Urothelium cell line (cell line): ENCODE measurements around the gene TMEM239.
"Not testable (repeated sequence)": the region's sequence is repeated elsewhere in the genome, so short reads cannot be mapped to it uniquely, and the experiment has no call there.

Experiments used
- DNase-seq: peaks from one replicate; pipeline ENCODE4 v3.0.0; 2011; ENCODE audit warnings: low spot score, mixed read lengths
- FAIRE-seq: peaks from 2 replicates; lab custom pipeline; 2011; peaks lifted over from hg19 to GRCh38; lab: Jason Lieb, UNC

TMEM239 gene

DNA sequence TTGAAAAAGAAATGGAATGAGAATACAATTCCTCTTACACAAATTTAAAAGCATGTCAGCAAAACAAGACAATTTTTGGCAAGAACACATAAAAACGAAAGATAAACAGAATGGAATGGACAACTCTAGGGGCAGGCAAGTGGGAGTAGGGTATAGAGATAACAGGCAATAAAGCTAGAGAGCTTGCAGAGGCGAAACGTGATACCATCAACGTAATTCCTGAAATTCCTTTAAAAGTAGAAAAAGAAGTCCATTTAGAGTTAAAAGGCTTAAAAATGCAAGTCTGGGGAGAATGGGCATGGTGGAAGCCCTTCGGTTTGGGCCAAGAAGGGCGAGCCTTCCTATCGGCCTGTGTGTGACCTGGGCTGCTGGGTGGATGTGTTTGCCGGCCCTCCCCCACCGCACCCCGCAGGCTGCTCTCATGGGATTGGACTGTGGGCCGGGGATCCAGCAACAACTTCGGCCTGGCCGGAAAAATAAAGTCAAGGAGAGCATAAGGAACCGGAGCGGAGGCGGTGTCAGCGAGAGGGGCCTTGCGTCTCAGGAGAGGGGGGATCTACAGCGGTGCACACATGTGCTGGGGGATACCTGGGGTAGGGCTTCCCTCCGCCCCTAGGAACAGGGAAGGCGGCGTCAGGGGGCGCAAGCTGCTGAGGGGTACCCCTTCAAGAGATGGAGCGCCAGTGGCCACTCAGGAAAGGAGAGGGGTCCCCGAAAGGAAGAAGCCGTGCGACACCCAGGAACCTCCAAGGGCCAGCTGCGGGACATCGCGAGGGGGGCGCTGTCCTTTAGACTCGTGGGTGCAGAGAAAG lies 4.1 kb downstream of the TMEM239 start:
- DNase-seq (peak; percentile 30), FAIRE-seq (no peak)

DNA sequence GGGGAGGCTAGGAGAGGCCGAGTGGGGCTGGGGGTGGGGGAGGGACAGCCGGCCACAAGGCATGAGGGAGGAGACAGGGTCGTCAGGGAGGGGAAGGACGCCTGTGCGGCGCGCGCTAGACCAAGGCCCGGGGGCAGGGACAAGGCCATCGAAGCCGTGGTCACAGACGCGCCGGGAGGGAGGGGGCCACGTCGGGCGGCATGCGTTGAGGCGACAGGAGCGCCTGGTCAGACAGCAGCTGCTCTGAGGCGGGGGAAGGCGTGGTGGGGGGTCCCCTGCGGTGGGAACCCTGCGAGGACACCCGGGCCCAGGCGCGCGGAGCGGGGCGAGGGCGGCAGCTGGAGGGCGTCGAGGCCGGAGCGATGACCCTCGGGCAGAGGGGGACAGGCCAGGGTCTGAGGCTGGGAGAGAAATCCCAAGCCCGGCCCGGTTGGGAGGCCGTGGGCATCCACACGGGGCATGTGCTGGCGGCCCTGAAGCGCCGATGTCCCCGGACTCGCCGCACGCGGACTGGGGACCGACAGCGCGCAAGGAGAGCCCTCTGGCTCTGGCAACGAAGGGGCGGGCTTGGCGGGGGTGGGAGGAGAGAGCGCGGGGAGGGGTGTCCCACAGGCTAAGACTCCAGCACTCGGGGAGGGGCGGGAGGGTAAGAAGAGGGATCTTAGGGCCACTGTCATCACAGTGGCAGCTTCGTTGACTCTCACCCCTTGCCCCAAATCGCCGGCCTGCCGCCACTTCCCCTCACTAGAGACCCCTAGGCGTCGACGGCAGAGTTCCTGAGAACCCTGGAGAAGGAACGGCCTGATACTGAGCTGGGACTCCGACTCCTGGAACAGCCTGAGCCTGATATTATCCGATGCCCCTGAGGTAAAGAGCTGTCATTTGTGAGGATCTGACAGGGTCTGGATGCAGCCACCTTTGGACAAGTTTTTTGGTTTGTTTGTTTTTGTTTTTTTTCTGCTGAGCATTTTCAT lies 5.0 kb downstream of the TMEM239 start:
- DNase-seq, result no peak
- no peak for FAIRE-seq

DNA sequence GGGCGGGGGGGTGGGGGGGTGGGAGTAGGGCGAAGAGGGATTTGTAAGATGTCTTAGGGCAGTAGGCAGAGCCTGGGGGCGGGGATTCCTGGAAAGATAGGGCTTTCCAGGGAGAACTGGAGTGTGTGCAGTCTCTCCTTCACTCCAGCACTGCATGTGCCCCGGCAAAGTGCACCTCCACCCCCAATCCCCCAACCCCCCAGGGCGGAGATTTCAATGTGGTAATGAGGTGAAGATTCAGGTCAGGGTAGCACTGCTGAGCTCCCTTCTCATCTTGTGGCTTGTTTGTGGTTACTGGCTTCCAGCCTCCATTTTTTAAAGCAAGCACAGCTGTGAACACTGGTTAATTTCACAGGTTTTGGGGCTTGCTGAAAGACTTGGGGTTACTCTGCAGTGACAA lies 5.9 kb downstream of the TMEM239 start:
- DNase-seq (peak; percentile 27), FAIRE-seq (no peak)

DNA sequence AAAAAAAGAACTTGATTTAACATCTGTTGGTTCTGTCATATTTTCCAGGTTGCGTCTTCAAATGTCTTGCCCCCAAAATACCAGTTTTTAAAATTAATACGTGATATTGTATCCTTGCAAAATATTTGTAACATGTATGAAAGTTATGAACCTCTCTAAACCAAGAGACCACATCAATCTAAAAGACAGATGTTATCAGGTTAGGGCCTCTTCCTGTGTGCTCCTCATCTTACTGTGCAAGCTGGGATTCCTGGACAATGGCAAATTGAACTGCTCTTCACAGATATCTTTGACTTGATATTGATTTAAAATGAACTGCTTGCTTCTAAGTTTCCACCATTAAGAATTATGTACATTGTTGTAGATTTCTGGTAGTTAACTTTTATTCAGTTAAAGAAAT lies 9.6 kb downstream of the TMEM239 start:
- DNase-seq (no peak), FAIRE-seq (no peak)

DNA sequence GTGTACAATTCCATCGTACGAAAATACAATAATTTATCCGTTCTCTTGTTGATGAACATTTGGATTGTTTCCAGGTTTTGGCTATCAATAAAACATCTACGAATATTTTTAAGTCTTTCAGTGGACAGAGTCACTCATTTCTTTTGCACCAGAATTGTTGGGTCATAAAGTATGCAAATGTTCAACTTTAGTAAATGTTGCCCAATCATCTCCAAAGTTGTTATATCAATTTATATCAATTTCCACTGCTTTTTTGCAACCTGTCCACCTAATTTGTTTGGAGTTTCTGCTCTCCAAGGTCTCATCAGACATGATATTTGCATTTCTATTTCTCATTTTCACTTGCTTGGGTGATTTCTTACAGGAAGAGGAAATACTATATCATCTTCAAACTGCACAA lies 10.5 kb downstream of the TMEM239 start:
- DNase-seq, result no peak
- no peak for FAIRE-seq

DNA sequence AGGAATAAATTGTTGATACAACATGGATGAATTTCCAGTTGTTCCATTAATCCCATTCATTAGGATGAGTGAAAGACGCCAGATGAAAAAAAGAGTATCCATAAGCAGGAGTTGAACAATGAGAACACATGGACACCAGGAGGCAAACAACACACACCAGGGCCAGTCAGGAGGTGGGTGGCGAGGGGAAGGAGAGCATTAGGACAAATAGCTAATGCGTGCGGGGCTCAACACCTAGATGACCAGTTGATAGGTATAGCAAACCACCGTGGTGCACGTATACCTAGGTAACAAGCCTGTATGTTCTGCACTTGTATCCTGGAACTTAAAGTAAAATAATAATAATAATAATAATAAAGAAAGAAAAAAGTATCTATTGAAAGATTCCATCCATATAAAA lies 13.2 kb downstream of the TMEM239 start:
- no peak for FAIRE-seq
- no peak for DNase-seq

DNA sequence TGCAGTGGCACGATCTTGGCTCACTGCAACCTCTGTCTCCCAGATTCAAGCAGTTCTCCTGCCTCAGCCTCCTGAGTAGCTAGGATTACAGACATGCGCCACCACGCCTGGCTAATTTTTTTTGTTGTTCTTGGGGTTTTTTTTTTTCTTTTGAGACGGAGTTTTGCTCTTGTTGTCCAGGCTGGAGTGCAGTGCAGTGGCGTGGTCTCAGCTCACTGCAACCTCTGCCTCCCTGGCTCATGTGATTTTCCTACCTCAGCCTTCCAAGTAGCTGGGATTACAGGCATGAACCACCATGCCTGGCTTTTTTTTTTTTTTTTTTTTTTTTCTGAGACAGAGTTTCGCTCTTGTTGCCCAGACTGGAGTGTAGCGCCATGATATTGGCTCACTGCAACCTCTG lies 15.0 kb downstream of the TMEM239 start:
- not testable (repeated sequence) for DNase-seq, FAIRE-seq

DNA sequence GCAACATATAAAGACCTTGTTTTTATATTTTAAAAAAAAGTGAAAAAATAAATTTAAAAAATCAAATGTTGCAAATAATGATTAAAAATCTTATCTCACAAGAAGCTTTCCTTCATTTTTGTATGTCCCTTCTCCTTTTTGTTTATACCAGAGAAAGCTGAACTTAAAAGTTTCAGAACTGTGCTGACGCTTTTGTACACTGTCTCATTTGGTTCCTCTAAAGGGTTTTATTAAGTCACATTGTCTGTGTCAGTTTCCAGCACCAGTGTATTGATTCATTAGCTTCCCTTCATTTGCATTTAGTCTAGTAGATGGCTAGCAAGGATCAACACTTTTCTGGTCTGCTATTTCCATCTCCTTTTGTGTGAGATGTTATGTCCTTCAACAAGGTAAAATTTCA lies 17.6 kb downstream of the TMEM239 start:
- FAIRE-seq, result no peak
- no peak for DNase-seq

DNA sequence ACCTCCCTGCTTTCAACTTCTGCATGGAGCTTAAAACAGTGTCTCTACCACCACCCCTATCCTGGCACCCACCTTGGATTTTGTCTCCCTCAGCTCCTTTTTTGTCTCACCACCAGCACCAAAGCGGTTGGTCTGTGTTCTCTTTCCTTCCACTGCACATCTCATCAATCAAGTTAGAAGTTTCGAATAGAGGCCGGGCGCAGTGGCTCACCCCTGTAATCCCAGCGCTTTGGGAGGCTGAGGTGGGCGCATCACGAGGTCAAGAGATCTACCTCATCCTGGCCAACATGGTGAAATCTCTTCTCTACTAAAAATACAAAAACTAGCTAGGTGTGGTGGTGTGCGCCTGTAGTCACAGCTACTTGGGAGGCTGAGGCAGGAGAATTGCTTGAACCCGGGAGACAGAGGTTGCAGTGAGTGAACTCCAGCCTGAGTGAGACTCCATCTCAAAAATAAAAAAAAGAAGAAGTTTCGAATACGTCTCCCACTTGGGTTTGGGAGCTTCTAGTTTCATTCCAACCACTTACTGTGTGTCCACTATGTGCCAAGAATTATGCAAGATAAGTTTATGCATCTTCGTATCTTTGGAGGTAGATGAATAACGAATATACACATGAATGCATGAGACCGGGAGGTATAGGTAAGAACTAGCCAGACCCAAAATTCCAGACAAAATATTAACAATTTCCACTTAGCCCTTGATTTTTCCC lies 18.4 kb downstream of the TMEM239 start:
- FAIRE-seq, result no peak
- DNase-seq, result no peak

DNA sequence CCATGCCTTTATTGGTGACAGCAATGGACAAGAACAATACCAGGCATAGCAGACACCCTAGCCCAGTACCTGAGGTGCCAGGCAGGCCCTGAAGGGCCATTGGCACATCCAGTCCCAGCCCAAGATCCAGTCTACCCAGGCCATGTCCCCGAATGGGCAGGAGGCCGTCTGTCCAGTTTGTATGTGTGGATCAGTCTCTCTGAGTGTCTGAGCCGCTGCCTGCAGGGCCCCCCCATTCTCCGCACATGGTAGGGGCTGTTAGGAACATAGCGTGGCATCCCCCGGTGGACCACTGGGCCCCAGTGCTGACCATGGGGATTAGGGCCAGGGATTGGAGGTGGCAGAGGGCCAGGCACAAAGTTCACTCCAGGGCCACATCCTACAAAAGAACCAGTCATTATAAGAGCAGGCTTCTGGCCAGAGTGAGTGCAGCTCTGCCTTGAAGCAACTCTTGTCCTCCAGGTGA lies 19.2 kb downstream of the TMEM239 start:
- no peak for FAIRE-seq
- DNase-seq, result no peak

DNA sequence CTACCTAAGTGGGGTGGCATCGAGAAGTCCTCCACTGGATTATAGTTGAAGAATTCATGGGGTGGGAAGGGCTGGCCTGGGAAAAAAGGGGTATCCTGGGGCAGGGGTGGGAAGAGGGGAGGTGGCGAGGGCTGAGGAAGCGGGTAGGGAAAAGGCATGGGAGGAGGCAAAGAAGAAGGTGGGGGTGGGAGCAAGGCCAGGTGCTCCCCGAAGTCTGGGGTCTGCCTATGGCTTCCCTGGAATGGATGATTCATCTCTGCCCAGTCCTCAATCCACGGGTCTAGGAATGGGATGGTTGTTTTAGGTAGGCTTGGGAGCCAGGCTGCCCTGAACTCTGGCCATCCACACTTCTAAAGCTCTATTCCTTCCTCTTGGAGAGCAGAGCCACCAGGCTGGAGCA lies 19.9 kb downstream of the TMEM239 start:
- DNase-seq, result no peak
- FAIRE-seq, result no peak

DNA sequence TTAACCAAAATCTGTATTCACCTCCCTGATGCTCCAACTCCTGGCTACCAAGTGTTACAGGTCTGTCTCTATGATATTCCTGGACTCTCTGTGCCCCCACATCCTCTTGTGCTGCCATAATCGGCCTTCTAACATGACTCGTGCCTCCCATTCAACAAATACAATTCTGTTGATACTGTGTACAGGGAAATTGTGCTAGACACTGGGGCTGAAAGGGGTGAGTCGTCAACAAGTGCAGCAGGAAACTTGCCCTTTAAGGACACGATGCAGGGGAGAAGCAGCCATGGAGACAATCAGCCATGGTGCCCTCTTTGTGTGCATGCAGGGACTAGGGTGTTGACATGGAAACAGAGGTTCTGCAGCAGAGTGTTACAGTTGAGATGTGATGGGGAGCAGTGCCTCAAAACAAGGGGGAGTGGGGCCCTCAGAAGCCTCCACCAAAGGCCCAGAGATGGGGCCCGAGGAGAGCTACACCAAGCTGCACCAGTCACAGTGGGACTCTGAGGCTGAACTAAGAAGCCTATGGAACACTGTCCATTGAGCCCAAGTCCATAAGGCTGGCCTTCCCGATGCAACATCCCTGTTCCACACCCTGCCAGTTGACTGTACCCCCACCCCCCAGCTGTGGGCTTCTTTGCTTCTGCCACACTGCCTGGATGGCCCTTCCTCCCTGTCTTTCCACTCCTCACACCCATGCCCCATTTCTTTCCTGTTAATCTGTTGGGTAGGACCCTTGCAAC lies 21.2 kb downstream of the TMEM239 start:
- no peak for DNase-seq
- FAIRE-seq, result no peak

DNA sequence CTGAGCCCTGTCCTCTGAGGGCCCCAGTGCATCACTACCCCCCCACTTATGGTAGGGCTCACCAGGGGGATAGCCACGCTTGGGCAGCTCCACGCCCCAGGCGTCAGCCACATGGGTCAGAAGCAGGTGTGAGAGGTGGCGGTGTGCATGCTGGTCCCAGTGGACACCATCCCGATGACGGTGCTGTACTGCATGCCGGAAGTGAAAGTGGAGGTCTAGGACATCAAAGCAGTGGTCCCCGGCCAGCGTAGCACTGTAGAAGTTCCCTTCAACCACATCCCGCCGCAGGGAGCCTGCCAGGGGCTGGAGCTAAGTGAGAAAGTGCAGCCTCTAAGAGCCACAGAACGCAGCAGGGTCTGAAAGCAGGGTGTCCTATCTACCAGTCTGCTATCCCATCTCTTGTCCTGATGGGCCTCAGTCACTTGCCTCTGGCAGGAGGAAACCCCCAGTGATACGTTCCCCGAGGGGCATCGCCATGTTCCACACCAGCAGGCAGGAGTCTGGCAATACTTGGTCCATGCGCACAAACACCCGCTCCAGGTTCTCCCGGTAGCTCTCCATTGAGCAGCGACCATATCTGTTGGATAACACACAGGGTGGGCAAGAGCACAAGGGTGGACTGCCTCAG lies 22.1 kb downstream of the TMEM239 start:
- FAIRE-seq, result no peak
- DNase-seq, result no peak

DNA sequence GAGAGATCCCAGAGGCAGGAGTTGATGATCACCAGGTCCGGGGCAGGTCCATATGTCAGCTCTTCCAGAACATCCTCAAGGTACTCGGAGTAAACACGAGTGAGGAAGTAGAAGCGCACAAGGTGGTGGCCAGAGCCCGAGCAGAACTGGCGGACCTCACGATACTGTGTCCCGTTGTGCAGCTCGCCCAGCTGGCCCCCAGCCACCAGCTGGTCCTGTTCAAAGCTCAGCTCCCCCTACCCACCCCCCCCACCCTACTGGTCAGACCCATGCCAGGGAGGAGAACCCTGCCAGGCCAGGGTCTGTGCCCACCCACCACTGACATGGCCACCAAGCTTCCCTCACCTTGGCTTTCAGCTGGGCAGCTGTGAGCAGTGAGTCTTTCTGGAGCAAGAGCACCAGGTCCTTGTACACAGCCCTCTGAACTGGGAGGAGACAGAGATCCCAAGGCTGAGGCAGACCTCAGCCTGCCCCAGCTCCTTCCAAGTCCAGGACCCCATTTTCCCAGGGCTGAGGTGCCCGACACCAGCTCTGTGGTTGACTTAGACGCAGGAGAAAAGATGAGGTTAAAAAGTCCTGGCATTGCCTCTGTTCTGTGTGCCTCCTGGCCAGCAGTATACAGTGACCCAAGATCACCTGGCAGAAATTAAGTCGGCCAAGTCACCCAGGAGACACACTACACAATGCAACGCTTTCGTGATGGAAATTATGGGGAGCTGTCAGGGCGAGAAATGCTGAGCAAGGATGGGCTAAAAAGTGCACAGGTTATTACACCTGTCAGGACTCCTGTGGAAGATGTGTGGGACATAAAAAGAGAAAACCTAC lies 22.9 kb downstream of the TMEM239 start:
- peak; percentile 5 for FAIRE-seq
- no peak for DNase-seq

DNA sequence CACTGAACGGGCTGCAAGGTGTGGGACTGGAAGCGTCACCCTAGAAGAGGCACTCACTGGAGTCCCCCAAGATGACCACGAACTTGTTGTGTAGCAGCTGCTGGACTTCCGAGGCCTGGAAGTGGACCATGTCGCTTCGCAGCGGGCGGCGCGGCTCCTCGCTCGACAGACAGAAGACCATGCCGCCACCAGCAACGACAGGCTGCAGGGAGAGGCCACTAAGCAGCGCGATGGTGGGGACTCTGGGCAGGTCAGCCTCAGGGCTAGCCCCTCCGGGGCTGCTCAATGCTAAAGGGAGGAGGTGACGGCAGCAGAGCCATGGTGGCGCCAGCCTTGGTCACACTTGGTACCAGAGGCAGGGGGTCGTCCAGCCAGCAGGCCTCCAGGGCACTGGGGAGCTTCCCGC lies 23.6 kb downstream of the TMEM239 start:
- no peak for DNase-seq
- FAIRE-seq, result no peak

DNA sequence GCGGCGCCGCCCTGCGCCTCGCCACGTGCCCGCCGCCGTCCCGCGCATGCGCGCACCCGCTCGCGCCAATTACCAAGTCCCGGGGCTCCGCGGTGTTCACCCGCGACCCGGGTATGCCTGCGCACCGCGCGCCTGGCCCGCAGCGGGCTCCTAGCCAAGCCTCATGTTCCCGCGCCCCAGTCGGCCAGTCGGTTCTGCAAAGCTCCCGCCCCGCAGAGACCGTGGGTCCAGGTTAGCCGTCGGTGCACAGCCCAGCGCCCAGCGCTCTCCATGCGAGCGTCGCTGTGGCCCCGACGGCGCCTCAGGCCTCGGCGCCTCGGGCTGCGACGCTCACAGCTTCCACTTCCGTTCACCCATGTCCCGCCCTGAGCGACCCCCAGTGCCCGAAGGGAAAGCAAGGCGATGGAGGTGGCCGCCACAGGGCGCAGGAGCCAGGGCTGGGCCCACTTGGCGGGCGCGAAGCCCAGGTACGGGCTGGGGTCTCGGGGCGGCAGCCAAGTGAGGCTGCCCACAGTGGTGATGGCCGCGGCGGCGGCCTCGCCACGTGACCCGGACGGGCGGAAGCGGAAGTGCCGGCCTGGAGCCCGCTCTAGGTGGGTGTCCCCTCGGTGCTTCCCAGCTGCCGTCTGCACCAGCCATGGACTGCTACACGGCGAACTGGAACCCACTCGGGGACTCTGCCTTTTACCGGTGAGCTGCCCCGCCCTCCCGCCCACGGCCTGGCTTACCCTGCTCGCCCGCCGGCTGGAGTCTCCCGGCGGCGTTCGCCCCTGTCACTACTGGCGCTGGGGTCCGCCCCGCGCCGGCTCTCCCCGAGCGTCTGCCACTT lies 24.2 kb downstream of the TMEM239 start, which contains the start of the genes PCED1A and VPS16:
TSS of gene PCED1A (minus strand) at position 518 of the 829 bp plus-strand sequence. CDS start 743 bp downstream, outside the sequence.
TSS of gene VPS16 (plus strand) at position 608 of the 829 bp plus-strand sequence. CDS start at position 638, 30 bp downstream.
- DNase-seq, result peak; percentile 97
- peak; percentile 40 for FAIRE-seq

DNA sequence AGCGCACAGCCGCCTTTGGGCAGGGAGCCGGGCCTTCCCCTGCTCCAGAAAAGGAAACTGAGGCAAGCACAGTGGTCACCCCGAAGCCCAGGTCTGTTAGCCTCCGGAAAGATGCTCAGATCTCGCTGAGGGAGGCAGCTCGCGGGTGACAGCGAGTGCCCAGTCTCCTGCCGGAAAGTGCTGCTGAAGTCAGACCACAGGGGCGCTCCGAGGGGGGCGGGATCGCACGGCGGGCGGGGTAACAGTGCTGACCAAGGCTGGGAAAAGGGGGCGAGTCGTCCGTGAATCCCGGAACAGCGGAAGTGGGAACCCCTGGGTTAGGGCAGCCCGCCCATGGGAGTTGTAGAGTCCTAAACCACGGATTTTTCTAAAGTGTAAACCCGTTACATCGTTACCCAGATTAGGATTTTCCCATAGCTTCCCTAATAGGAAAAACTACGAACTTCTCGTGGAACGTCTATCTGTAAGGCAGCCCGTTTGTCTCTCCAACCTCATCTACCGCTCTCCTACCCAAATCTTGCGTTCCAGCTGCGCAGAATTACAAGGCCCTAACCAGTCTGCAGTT lies 24.9 kb downstream of the TMEM239 start:
- FAIRE-seq (no peak), DNase-seq (peak; percentile 63)

DNA sequence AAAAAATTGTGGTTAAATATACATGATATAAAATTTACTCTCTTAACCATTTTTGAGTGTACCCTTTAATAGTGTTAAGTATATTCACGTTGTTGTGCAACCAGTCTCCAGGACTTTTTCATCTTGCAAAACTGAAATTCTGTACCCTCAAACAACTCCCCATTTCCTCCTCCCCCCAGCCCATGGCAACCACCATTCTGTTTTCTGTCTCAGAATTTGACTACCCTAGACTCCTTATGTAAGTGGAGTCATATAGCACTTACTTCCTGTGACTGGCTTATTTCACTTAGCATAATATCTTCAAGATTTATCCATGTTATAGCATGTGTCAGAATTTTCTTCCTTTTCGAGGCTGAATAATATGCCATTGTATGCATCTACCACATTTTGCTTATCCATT lies 29.4 kb downstream of the TMEM239 start:
- DNase-seq, result no peak
- no peak for FAIRE-seq
